Stimulated activated CD4-positive, alpha-beta T cell treated with anti-CD3 and anti-CD28 coated beads, TNF-alpha, amount 100 ng/mL, for 1 hour (primary cell): ENCODE measurements around the gene NKD2.
A peak's percentile ranks its signal among the peaks of the same experiment; 100 is the strongest.
"Not testable (repeated sequence)": the region's sequence is repeated elsewhere in the genome, so short reads cannot be mapped to it uniquely, and the experiment has no call there.

Experiments used
- DNase-seq, 3 donors: peaks; one replicate each; pipeline ENCODE4 v3.0.0-alpha.2; 2020; ENCODE audit warnings: low read depth in 3 of 3, low spot score in 1 of 3

Gene NKD2

GRCh38 chr5:1008451-1009358 lies at the start of gene NKD2:
NKD2 (plus strand) TSS chr5:1008802; CDS start chr5:1009058, 256 bp downstream.
- DNase-seq = peak in 1 of 3 donors; percentile 47

GRCh38 chr5:959581-960531 lies 48.7 kb upstream of the NKD2 start:
- DNase-seq = no peak

- no peak for DNase-seq
Measured at GRCh38 chr5:960551-960950, 48.1 kb upstream of the NKD2 start.

GRCh38 chr5:961002-961710 lies 47.4 kb upstream of the NKD2 start:
- no peak for DNase-seq

GRCh38 chr5:961711-962240 lies 46.8 kb upstream of the NKD2 start:
- DNase-seq = no peak

GRCh38 chr5:962386-962785 lies 46.2 kb upstream of the NKD2 start:
- DNase-seq = no peak

GRCh38 chr5:962801-963200 lies 45.8 kb upstream of the NKD2 start:
- DNase-seq = no peak

GRCh38 chr5:963310-963672 lies 45.3 kb upstream of the NKD2 start:
- DNase-seq = no peak

- DNase-seq = no peak
Measured at GRCh38 chr5:963673-964531, 44.7 kb upstream of the NKD2 start.

- no peak for DNase-seq
Measured at GRCh38 chr5:964821-965220, 43.8 kb upstream of the NKD2 start.

- no peak for DNase-seq
Measured at GRCh38 chr5:965604-966344, 42.8 kb upstream of the NKD2 start.

- no peak for DNase-seq
Measured at GRCh38 chr5:966345-966710, 42.3 kb upstream of the NKD2 start.

GRCh38 chr5:966941-967340 lies 41.7 kb upstream of the NKD2 start:
- no peak for DNase-seq

GRCh38 chr5:968881-969280 lies 39.7 kb upstream of the NKD2 start:
- no peak for DNase-seq

GRCh38 chr5:969408-969839 lies 39.2 kb upstream of the NKD2 start:
- no peak for DNase-seq

- not testable (repeated sequence) for DNase-seq
Measured at GRCh38 chr5:972575-972974, 36.0 kb upstream of the NKD2 start.

- DNase-seq = no peak
Measured at GRCh38 chr5:976849-977751, 31.5 kb upstream of the NKD2 start.

- no peak for DNase-seq
Measured at GRCh38 chr5:978054-978453, 30.5 kb upstream of the NKD2 start.
